CD14-positive monocyte (primary cell): ENCODE data around the gene PLA2G6. TPM values are rescaled to one million over a fixed set of nuclear protein-coding genes. Genes with fewer than 3 reads are reported as not detected.

ENCODE experiments used
- DNase-seq, 3 donors: peaks; one replicate each; pipeline ENCODE4 v3.0.0-alpha.2; 2011 to 2022
- H2AFZ ChIP-seq: 2 replicates; pipeline ENCODE4 v1.6.0; 2012; ENCODE audit warnings: mild to moderate bottlenecking, low read depth, low read length, inconsistent platforms; ENCODE audit not compliant: insufficient read depth, poor library complexity, severe bottlenecking
- H3K27ac ChIP-seq, 2 donors: 1 replicate in 1 of 2; 2 replicates in 1 of 2; pipeline ENCODE4 v1.5.1; 2012 to 2013; ENCODE audit warnings: low read length in 2 of 2, control low read depth in 1 of 2, inconsistent platforms in 1 of 2, low read depth in 1 of 2, mild to moderate bottlenecking in 1 of 2
- H3K27me3 ChIP-seq, 2 donors: one replicate each; pipeline versions ENCODE4 v1.6.0 to v1.6.1; 2011 to 2013; ENCODE audit warnings: low read length in 2 of 2; ENCODE audit not compliant: control insufficient read depth in 2 of 2, insufficient read depth in 2 of 2
- H3K36me3 ChIP-seq, 2 donors: replicated peaks in 1 of 2; 1 replicate in 1 of 2; 2 replicates in 1 of 2; pipeline versions ENCODE4 v1.5.1 to v1.6.1; 2012 to 2013; ENCODE audit warnings: low read length in 2 of 2, control low read depth in 1 of 2, inconsistent platforms in 1 of 2, mild to moderate bottlenecking in 1 of 2; ENCODE audit not compliant: insufficient read depth in 2 of 2, control insufficient read depth in 1 of 2
- H3K4me1 ChIP-seq, 2 donors: 1 replicate in 1 of 2; 2 replicates in 1 of 2; pipeline versions ENCODE4 v1.5.1 to v1.6.1; 2012 to 2013; ENCODE audit warnings: low read length in 2 of 2, control low read depth in 1 of 2, inconsistent platforms in 1 of 2, mild to moderate bottlenecking in 1 of 2, moderate library complexity in 1 of 2; ENCODE audit not compliant: insufficient read depth in 2 of 2, control insufficient read depth in 1 of 2
- H3K4me2 ChIP-seq: replicated peaks from 2 replicates; pipeline ENCODE3; 2012; ENCODE audit warnings: low read length, moderate library complexity, mild to moderate bottlenecking; ENCODE audit not compliant: poor library complexity, severe bottlenecking; ENCODE audit errors: extremely low read depth
- H3K4me3 ChIP-seq, 3 experiments: fragments of 200-600 bp in 1 of 3; sonication (generic) in 1 of 3; replicated peaks in 1 of 3; 1 replicate in 2 of 3; 2 replicates in 1 of 3; pipeline ENCODE4 v1.5.1; 2011 to 2013; ENCODE audit warnings: low read length in 3 of 3, mild to moderate bottlenecking in 3 of 3, control low read depth in 2 of 3, low read depth in 2 of 3, inconsistent platforms in 1 of 3, moderate library complexity in 1 of 3
- H3K79me2 ChIP-seq: 2 replicates; pipeline ENCODE4 v1.6.0; 2012; ENCODE audit warnings: mild to moderate bottlenecking, control low read depth, inconsistent platforms, low read length, moderate library complexity; ENCODE audit not compliant: insufficient read depth
- H3K9ac ChIP-seq: 2 replicates; pipeline ENCODE4 v1.6.0; 2017; ENCODE audit warnings: low read length, mild to moderate bottlenecking; ENCODE audit not compliant: insufficient read depth, poor library complexity, severe bottlenecking
- H3K9me3 ChIP-seq, 2 donors: replicated peaks in 1 of 2; 1 replicate in 1 of 2; 2 replicates in 1 of 2; pipeline versions ENCODE4 v1.5.1 to v1.6.1; 2012 to 2013; ENCODE audit warnings: low read length in 2 of 2, control low read depth in 1 of 2; ENCODE audit not compliant: control insufficient read depth in 1 of 2, insufficient read depth in 1 of 2
- H4K20me1 ChIP-seq: 2 replicates; pipeline ENCODE4 v1.6.0; 2012; ENCODE audit warnings: mild to moderate bottlenecking, low read length, control low read depth, moderate library complexity; ENCODE audit not compliant: insufficient read depth
- H3K27ac Mint-ChIP-seq, 7 donors: one replicate each; pipeline ENCODE4 v1.8.0; 2020; ENCODE audit warnings: mild to moderate bottlenecking in 7 of 7, mixed read lengths in 7 of 7, moderate library complexity in 6 of 7, inconsistent platforms in 2 of 7
- H3K27me3 Mint-ChIP-seq, 3 donors: one replicate each; pipeline ENCODE4 v1.8.0; 2021 to 2022; ENCODE audit warnings: low read depth in 3 of 3, mild to moderate bottlenecking in 3 of 3, mixed read lengths in 3 of 3, moderate library complexity in 3 of 3, inconsistent platforms in 1 of 3
- H3K36me3 Mint-ChIP-seq, 2 donors: one replicate each; pipeline ENCODE4 v1.8.0; 2020; ENCODE audit warnings: mixed read lengths in 2 of 2, inconsistent platforms in 1 of 2, mild to moderate bottlenecking in 1 of 2
- H3K4me1 Mint-ChIP-seq: one replicate; pipeline ENCODE4 v1.8.0; 2020; ENCODE audit warnings: mild to moderate bottlenecking, mixed read lengths
- H3K4me3 Mint-ChIP-seq, 2 donors: one replicate each; pipeline ENCODE4 v1.8.0; 2020; ENCODE audit warnings: mild to moderate bottlenecking in 2 of 2, mixed read lengths in 2 of 2, moderate library complexity in 1 of 2
- H3K9me3 Mint-ChIP-seq, 7 donors: one replicate each; pipeline ENCODE4 v1.8.0; 2020 to 2022; ENCODE audit warnings: mixed read lengths in 7 of 7, mild to moderate bottlenecking in 6 of 7, moderate library complexity in 6 of 7, inconsistent platforms in 2 of 7
- WGBS: methylation state at CpG from one replicate; pipeline ENCODE4 v1.1.5; 2013; ENCODE audit warnings: missing lambda C conversion rate; ENCODE audit not compliant: insufficient coverage; 5-methylcytosine and 5-hydroxymethylcytosine counted together
- intact Hi-C, 2 donors: fragments of 100-400 bp; cut with micrococcal nuclease; formaldehyde crosslinking; loops; one replicate each; pipeline versions ENCODE4 v1.15.0 to v1.15.1; 2023
- polyA plus RNA-seq, 3 donors: library from polyadenylated mRNA; depleted of rRNA in 1 of 3; unstranded in 2 of 3; stranded (reverse) in 1 of 3; fragments of 300-500 nt in 2 of 3; fragments of >200 nt in 1 of 3; fragmentation: Illumina TruSeq in 2 of 3; gene quantifications; 1 replicate in 2 of 3; 2 replicates in 1 of 3; pipeline ENCODE4 v1.2.3, GENCODE V29; 2012 to 2021
- TF ChIP-seq, protein P1 (sequence below): fragments of 200-600 bp; IDR thresholded peaks from one replicate; pipeline ENCODE4 v1.8.0; 2022; ENCODE audit warnings: antibody characterized with exemption, mild to moderate bottlenecking

The PLA2G6 gene
- polyA plus RNA-seq, 3 donors = 0.43 to 8.3 (median 0.62) TPM

DNA sequence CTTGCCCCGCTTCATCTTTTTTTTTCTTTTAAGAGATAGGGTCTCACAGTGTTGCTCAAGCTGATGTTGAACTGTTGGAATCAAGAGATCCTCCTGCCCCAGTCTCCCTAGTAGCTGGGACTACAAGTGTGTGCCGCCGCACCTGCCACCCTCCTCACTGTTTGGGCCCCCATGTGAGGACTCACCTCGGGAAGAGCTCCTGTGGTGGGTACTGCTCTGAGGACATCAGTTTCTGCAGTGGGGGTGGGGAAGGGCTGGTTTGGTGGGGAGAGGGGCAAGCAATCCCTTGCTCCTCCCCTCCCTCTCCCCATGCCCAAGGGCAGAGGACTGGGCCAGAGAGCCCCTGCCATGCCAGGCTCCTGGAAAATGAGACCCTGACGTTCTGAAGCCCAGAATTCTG is 96.1 kb downstream of the PLA2G6 start:
- Histone ChIP-seq H3K79me2 (no peaks in the 10 kb centered on the region), H3K4me3 (no peak overlapping the region), H2AFZ (no peak overlapping the region), H3K9ac (no peak overlapping the region), H3K4me2 (no peak overlapping the region), H3K4me1 (peaks cover 6 to 18% of the 10 kb centered on the region in 2 donors), H3K27me3 (peaks cover 9 to 48% of the 10 kb centered on the region in 2 donors), H3K9me3 (no peaks in the 10 kb centered on the region), H3K27ac (no peak overlapping the region), H4K20me1 (no peaks in the 10 kb centered on the region), H3K36me3 (no peaks in the 10 kb centered on the region)
- intact Hi-C loops = no loop called here
- TF ChIP-seq, protein P1, sequence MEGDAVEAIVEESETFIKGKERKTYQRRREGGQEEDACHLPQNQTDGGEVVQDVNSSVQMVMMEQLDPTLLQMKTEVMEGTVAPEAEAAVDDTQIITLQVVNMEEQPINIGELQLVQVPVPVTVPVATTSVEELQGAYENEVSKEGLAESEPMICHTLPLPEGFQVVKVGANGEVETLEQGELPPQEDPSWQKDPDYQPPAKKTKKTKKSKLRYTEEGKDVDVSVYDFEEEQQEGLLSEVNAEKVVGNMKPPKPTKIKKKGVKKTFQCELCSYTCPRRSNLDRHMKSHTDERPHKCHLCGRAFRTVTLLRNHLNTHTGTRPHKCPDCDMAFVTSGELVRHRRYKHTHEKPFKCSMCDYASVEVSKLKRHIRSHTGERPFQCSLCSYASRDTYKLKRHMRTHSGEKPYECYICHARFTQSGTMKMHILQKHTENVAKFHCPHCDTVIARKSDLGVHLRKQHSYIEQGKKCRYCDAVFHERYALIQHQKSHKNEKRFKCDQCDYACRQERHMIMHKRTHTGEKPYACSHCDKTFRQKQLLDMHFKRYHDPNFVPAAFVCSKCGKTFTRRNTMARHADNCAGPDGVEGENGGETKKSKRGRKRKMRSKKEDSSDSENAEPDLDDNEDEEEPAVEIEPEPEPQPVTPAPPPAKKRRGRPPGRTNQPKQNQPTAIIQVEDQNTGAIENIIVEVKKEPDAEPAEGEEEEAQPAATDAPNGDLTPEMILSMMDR = no peak
- 60% methylated on average over 1 of the region's 5 CpGs for WGBS
- DNase-seq = no peak
- Mint-ChIP-seq H3K27ac (no peak overlapping the region), H3K36me3 (no peaks in the 10 kb centered on the region), H3K27me3 (peaks cover 48 to 56% (median 49%) of the 10 kb centered on the region in 3 donors), H3K4me3 (no peak overlapping the region), H3K9me3 (peaks cover 0 to 6% (median 1%) of the 10 kb centered on the region in 7 donors), H3K4me1 (peaks cover 2% of the 10 kb centered on the region)

DNA sequence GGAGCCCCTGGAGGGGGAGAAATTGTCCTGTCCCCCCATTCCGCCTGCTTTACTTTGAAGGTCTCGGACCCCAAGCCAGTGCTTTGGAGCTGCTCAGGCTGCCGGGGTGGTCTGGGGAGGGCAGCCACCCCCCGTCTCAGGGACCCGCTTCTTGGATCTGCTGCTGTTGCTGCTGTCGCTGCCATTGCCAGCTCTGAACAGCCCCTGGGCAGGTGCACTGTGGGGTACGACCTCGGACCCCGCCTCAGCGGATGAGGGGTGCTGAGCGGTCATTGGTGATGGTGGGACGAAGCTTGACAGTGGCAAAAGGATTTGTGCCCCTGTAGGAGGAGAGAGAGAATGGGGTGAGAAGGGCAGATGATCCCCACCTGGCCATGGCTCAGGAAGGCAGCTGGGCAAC is 96.6 kb downstream of the PLA2G6 start:
- Mint-ChIP-seq H3K27ac (no peak overlapping the region), H3K27me3 (peaks cover 50 to 57% (median 53%) of the 10 kb centered on the region in 3 donors), H3K4me1 (peaks cover 2% of the 10 kb centered on the region), H3K36me3 (no peaks in the 10 kb centered on the region), H3K4me3 (no peak overlapping the region), H3K9me3 (peaks cover 0 to 8% (median 1%) of the 10 kb centered on the region in 7 donors)
- TF ChIP-seq, protein P1 = no peak
- no peak for DNase-seq
- no peak overlapping the region for H3K9ac ChIP-seq
- peaks cover 9 to 50% of the 10 kb centered on the region in 2 donors for H3K27me3 ChIP-seq
- H3K4me2 ChIP-seq = no peak overlapping the region
- H4K20me1 ChIP-seq = no peaks in the 10 kb centered on the region
- no peaks in the 10 kb centered on the region for H3K36me3 ChIP-seq
- H2AFZ ChIP-seq = no peak overlapping the region
- H3K9me3 ChIP-seq = no peaks in the 10 kb centered on the region
- 95% methylated on average over 12 of the region's 12 CpGs for whole genome bisulfite sequencing
- H3K79me2 ChIP-seq = no peaks in the 10 kb centered on the region
- no peak overlapping the region for H3K27ac ChIP-seq
- no peak overlapping the region for H3K4me3 ChIP-seq
- intact Hi-C loops = no loop called here
- peaks cover 6 to 18% of the 10 kb centered on the region in 2 donors for H3K4me1 ChIP-seq
